ENCODE results near the gene SEMA4A.

SEMA4A gene

GRCh38 chr1:156194300-156194652, 40.9 kb downstream of the SEMA4A start (continued):
- no peak for TF ChIP-seq HOXD13 (CRISPR knock-in tag; IDR thresholded peaks at IDR 0.05; ENCODE audit: borderline replicate concordance)
- no peak for TF ChIP-seq ZNF692 (tag by site-specific recombination; IDR thresholded peaks at IDR 0.05)
- 0 out of 2 replicates have a peak, but pooled peaks have one; percentile 18 for TF ChIP-seq ZNF501 (tag by site-specific recombination; IDR thresholded peaks at IDR 0.05)
- TF ChIP-seq ZNF426 (tag by site-specific recombination; IDR thresholded peaks at IDR 0.05), result no peak
- no peak for TF ChIP-seq ZNF394 (tag by site-specific recombination; IDR thresholded peaks at IDR 0.05; ENCODE audit: borderline replicate concordance)
- TF ChIP-seq, protein P1, sequence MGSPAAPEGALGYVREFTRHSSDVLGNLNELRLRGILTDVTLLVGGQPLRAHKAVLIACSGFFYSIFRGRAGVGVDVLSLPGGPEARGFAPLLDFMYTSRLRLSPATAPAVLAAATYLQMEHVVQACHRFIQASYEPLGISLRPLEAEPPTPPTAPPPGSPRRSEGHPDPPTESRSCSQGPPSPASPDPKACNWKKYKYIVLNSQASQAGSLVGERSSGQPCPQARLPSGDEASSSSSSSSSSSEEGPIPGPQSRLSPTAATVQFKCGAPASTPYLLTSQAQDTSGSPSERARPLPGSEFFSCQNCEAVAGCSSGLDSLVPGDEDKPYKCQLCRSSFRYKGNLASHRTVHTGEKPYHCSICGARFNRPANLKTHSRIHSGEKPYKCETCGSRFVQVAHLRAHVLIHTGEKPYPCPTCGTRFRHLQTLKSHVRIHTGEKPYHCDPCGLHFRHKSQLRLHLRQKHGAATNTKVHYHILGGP (tag by site-specific recombination; IDR thresholded peaks at IDR 0.05), result no peak
- TF ChIP-seq ZBTB8A (tag by site-specific recombination; IDR thresholded peaks at IDR 0.05), result no peak
- no peak for TF ChIP-seq ZNF791 (tag by site-specific recombination; IDR thresholded peaks at IDR 0.05)
- TF ChIP-seq KLF9 (tag by site-specific recombination; IDR thresholded peaks at IDR 0.05; ENCODE audit: low read depth), result no peak
- TF ChIP-seq ZNF24 (tag by site-specific recombination; IDR thresholded peaks at IDR 0.05), result 0 out of 2 replicates have a peak, but pooled peaks have one; percentile 33
- TF ChIP-seq KLF8 (tag by site-specific recombination; IDR thresholded peaks at IDR 0.05), result no peak
- no peak for TF ChIP-seq ZNF529 (tag by site-specific recombination; IDR thresholded peaks at IDR 0.05; ENCODE audit: insufficient replicate concordance)
- no peak for TF ChIP-seq ZNF768 (tag by site-specific recombination; IDR thresholded peaks at IDR 0.05)
- TF ChIP-seq ZNF560 (tag by site-specific recombination; IDR thresholded peaks at IDR 0.05; ENCODE audit: borderline replicate concordance), result no peak
- no peak for TF ChIP-seq OSR2 (tag by site-specific recombination; IDR thresholded peaks at IDR 0.05)
- TF ChIP-seq ZNF174 (tag by site-specific recombination; IDR thresholded peaks at IDR 0.05), result no peak
- no peak for TF ChIP-seq GLIS2 (tag by site-specific recombination; IDR thresholded peaks at IDR 0.05)
- 0 out of 2 replicates have a peak, but pooled peaks have one; percentile 31 for TF ChIP-seq ZNF777 (tag by site-specific recombination; IDR thresholded peaks at IDR 0.05; ENCODE audit: borderline replicate concordance)
- no peak for TF ChIP-seq ZNF747 (tag by site-specific recombination; IDR thresholded peaks at IDR 0.05)
- TF ChIP-seq ZBTB48 (tag by site-specific recombination; IDR thresholded peaks at IDR 0.05), result no peak

DNA sequence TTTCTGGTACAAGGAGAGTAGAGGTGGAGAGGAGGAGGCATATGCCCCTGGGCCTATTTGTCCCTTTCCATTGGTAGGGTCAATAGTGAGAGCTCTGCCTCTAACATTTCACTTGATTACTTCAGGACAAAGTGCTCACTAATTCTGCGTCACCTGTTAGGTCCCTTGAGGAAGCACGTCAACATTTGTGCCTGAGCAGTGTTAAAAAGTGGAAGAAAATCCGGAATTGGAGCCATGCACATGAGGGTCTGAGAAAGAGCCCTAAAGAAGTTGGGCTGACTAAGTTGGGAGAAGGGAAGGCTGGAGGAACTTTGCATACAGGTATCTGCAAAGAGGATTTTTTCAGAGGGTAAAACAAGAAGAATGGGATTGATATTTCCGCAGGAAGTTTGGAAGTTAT, 42.5 kb downstream of the SEMA4A start:
- Histone ChIP-seq H3K9me3 (ENCODE audit: control insufficient read depth, insufficient read depth, low read depth, low read length) (no peaks in the 10 kb centered on the region), H3K36me3 (ENCODE audit: control insufficient read depth in 2 of 2, insufficient read depth in 1 of 2, low read length in 2 of 2) (peaks cover 0 to 46% of the 10 kb centered on the region in 2 experiments; a peak in 1 of 3 replicates), H3K27ac (ENCODE audit: extremely low read depth, low read depth, low read length) (no peak overlapping the region), H3K4me1 (ENCODE audit: control insufficient read depth, insufficient read depth, low read length) (peaks cover 3% of the 10 kb centered on the region; the same call in 1 of the 2 replicates), H3K4me3 (ENCODE audit: low read depth, low read length) (no peak overlapping the region)
- CTCF ChIA-PET, result no interaction called here
- POLR2A ChIA-PET, result interaction anchor here (0.6 kb wide), 1 partner anchor 105 kb away, joined by 4 read pairs; no protein-coding TSS in a partner anchor
- TF ChIP-seq ZNF211 (tag by site-specific recombination; IDR thresholded peaks at IDR 0.05; ENCODE audit: low read depth) (no peak), ZFP41 (tag by site-specific recombination; IDR thresholded peaks at IDR 0.05; ENCODE audit: borderline replicate concordance) (no peak), ZNF544 (tag by site-specific recombination; IDR thresholded peaks at IDR 0.05) (no peak), ZNF639 (tag by site-specific recombination; IDR thresholded peaks at IDR 0.05) (no peak), ZNF843 (tag by site-specific recombination; IDR thresholded peaks at IDR 0.05) (no peak), ZSCAN30 (tag by site-specific recombination; IDR thresholded peaks at IDR 0.05) (no peak), REPIN1 (tag by site-specific recombination; IDR thresholded peaks at IDR 0.05; ENCODE audit: low read depth) (no peak), KLF9 (tag by site-specific recombination; IDR thresholded peaks at IDR 0.05; ENCODE audit: low read depth) (no peak), PBX3 (CRISPR knock-in tag; IDR thresholded peaks at IDR 0.05) (no peak), HOXC10 (CRISPR knock-in tag; IDR thresholded peaks at IDR 0.05) (no peak)

Measured in HEK293 (cell line).